IMR-90 (cell line): Measurements from ENCODE around the gene L1CAM. TPM values are rescaled to one million over a fixed set of nuclear protein-coding genes. Genes with fewer than 3 reads are reported as not detected.

Source experiments
- ATAC-seq: fragments of 200-7000 bp; cut with Tn5 transposase; 2 replicates; pipeline ENCODE4 v1.9.1; 2020; ENCODE audit warnings: low read depth, mild to moderate bottlenecking, moderate library complexity
- BruUV-seq: library from RNA; stranded (reverse); fragments of 400-500 nt; replicated peaks from 2 replicates; lab custom pipeline; 2021; lab: Mats Ljungman, UMichigan
- CTCF ChIA-PET: fragments of 300-600 bp; formaldehyde crosslinking; extraction: SDS; loops from one replicate; lab custom pipeline; 2021; ENCODE audit warnings: antibody characterized with exemption; lab: Yijun Ruan, JAX
- POLR2A ChIA-PET: fragments of 300-600 bp; sonication (Branson Sonifier 250); formaldehyde crosslinking; loops from one replicate; lab custom pipeline; 2022; ENCODE audit warnings: antibody characterized with exemption; ENCODE audit not compliant: unreplicated experiment; lab: Charles Lee
- DNase-seq: peaks from one replicate; pipeline ENCODE4 v3.0.0; 2013
- H2AFZ ChIP-seq: replicated peaks from 2 replicates; pipeline ENCODE3; 2013; ENCODE audit warnings: low read length, mild to moderate bottlenecking; ENCODE audit not compliant: poor library complexity
- H2AK5ac ChIP-seq: 2 replicates; pipeline ENCODE4 v1.6.1; 2013; ENCODE audit warnings: low read depth, low read length, inconsistent platforms
- H2AK9ac ChIP-seq: replicated peaks from 2 replicates; pipeline ENCODE3; 2013; ENCODE audit warnings: mild to moderate bottlenecking, low read depth, low read length, moderate library complexity; ENCODE audit not compliant: poor library complexity
- H2BK120ac ChIP-seq: 2 replicates; pipeline ENCODE4 v1.6.1; 2013; ENCODE audit warnings: low read depth, low read length, inconsistent platforms
- H2BK15ac ChIP-seq: 3 replicates; pipeline ENCODE4 v1.6.1; 2013; ENCODE audit warnings: low read depth, low read length, inconsistent platforms
- H2BK20ac ChIP-seq: 2 replicates; pipeline ENCODE4 v1.6.1; 2013; ENCODE audit warnings: low read depth, mild to moderate bottlenecking, inconsistent platforms, low read length, moderate library complexity
- H2BK5ac ChIP-seq: 2 replicates; pipeline ENCODE4 v1.6.1; 2013; ENCODE audit warnings: mild to moderate bottlenecking, low read depth, low read length, inconsistent platforms; ENCODE audit not compliant: poor library complexity, severe bottlenecking
- H3K14ac ChIP-seq: replicated peaks from 2 replicates; pipeline ENCODE4 v1.6.1; 2013; ENCODE audit warnings: low read depth, low read length, inconsistent platforms
- H3K18ac ChIP-seq: 2 replicates; pipeline ENCODE4 v1.6.1; 2013; ENCODE audit warnings: low read depth, low read length, control low read depth
- H3K23ac ChIP-seq: 2 replicates; pipeline ENCODE4 v1.6.1; 2013; ENCODE audit warnings: low read depth, low read length, inconsistent platforms
- H3K27ac ChIP-seq: 2 replicates; pipeline ENCODE4 v1.5.1; 2013; ENCODE audit warnings: mild to moderate bottlenecking, control low read depth, low read length; ENCODE audit not compliant: insufficient read depth
- H3K27me3 ChIP-seq: 2 replicates; pipeline ENCODE4 v1.6.1; 2013; ENCODE audit warnings: low read length; ENCODE audit not compliant: control insufficient read depth, insufficient read depth
- H3K36me3 ChIP-seq: 2 replicates; pipeline ENCODE4 v1.6.1; 2013; ENCODE audit warnings: low read length, mixed read lengths; ENCODE audit not compliant: control insufficient read depth, insufficient read depth
- H3K4ac ChIP-seq: 2 replicates; pipeline ENCODE4 v1.6.1; 2013; ENCODE audit warnings: low read depth, low read length, inconsistent platforms
- H3K4me1 ChIP-seq: 2 replicates; pipeline ENCODE4 v1.6.1; 2013; ENCODE audit warnings: low read length, mixed read lengths; ENCODE audit not compliant: control insufficient read depth, insufficient read depth
- H3K4me2 ChIP-seq: 2 replicates; pipeline ENCODE4 v1.6.1; 2013; ENCODE audit warnings: low read depth, mild to moderate bottlenecking, control low read depth, low read length, moderate library complexity
- H3K4me3 ChIP-seq: 2 replicates; pipeline ENCODE4 v1.5.1; 2013; ENCODE audit warnings: low read depth, mild to moderate bottlenecking, control low read depth, low read length, moderate library complexity; ENCODE audit not compliant: insufficient read depth
- H3K56ac ChIP-seq: 2 replicates; pipeline ENCODE4 v1.6.1; 2013; ENCODE audit warnings: low read length, inconsistent platforms; ENCODE audit not compliant: insufficient read depth; ENCODE audit errors: extremely low read depth
- H3K79me1 ChIP-seq, 2 experiments: 2 replicates each; pipeline ENCODE4 v1.6.1; 2013; ENCODE audit warnings: low read length in 2 of 2, inconsistent platforms in 1 of 2, low read depth in 1 of 2
- H3K9ac ChIP-seq: 2 replicates; pipeline ENCODE4 v1.6.1; 2013; ENCODE audit warnings: low read depth, low read length, control low read depth
- H3K9me1 ChIP-seq: 2 replicates; pipeline ENCODE4 v1.6.1; 2013; ENCODE audit warnings: low read length, inconsistent platforms; ENCODE audit not compliant: insufficient read depth
- H3K9me3 ChIP-seq: 2 replicates; pipeline ENCODE4 v1.6.1; 2013; ENCODE audit warnings: low read length; ENCODE audit not compliant: control insufficient read depth, insufficient read depth
- H4K20me1 ChIP-seq: 2 replicates; pipeline ENCODE4 v1.6.1; 2013; ENCODE audit warnings: low read length, inconsistent platforms; ENCODE audit not compliant: insufficient read depth
- H4K5ac ChIP-seq: 2 replicates; pipeline ENCODE4 v1.6.1; 2013; ENCODE audit warnings: mild to moderate bottlenecking, low read depth, low read length, control low read depth
- H4K8ac ChIP-seq, 2 experiments: 2 replicates each; pipeline ENCODE4 v1.6.1; 2013; ENCODE audit warnings: low read depth in 2 of 2, low read length in 2 of 2, control low read depth in 1 of 2, inconsistent platforms in 1 of 2
- H4K91ac ChIP-seq: 2 replicates; pipeline ENCODE4 v1.6.1; 2013; ENCODE audit warnings: low read depth, low read length, inconsistent platforms; ENCODE audit not compliant: insufficient read depth
- BHLHE40 ChIP-seq: fragments of 150-350 bp; IDR thresholded peaks from 2 replicates; pipeline ENCODE4 v1.6.1; 2016; ENCODE audit warnings: mild to moderate bottlenecking, low read depth, low read length
- FOS ChIP-seq: fragments of 150-350 bp; IDR thresholded peaks from 2 replicates; pipeline ENCODE4 v1.6.1; 2016; ENCODE audit warnings: low read depth, low read length
- MAFK ChIP-seq: IDR thresholded peaks from 2 replicates; pipeline ENCODE4 v1.6.1; 2012; ENCODE audit warnings: low read depth, low read length, improper control_type of control experiment
- NFE2L2 ChIP-seq: fragments of 150-350 bp; IDR thresholded peaks from 2 replicates; pipeline ENCODE4 v1.6.1; 2016; ENCODE audit warnings: low read depth, mild to moderate bottlenecking, low read length
- POLR2A ChIP-seq: IDR thresholded peaks from 2 replicates; pipeline ENCODE4 v1.6.1; 2012; ENCODE audit warnings: mild to moderate bottlenecking, low read depth, low read length
- WGBS, 2 experiments: methylation state at CpG; one replicate each; pipeline versions ENCODE4 v1.1.5 to v1.1.7; 2013; ENCODE audit warnings: missing lambda C conversion rate in 2 of 2; ENCODE audit not compliant: insufficient read length in 1 of 2; ENCODE audit errors: extremely low coverage in 2 of 2; 5-methylcytosine and 5-hydroxymethylcytosine counted together
- dilution Hi-C: fragments of 300-500 bp; cut with HindIII; formaldehyde crosslinking; loops from one replicate; pipeline ENCODE4 v1.14.3; 2018; ENCODE audit warnings: low sequenced_read_pairs; ENCODE audit not compliant: unreplicated experiment
- in situ Hi-C: fragments of 300-500 bp; cut with MboI; formaldehyde crosslinking; loops from 3 replicates; pipeline ENCODE4 v1.14.3; 2019; ENCODE audit warnings: low sequenced_read_pairs, inconsistent platforms, mixed read lengths
- intact Hi-C: fragments of 100-400 bp; cut with micrococcal nuclease; formaldehyde crosslinking; loops from 2 replicates; pipeline ENCODE4 v1.10.0; 2022
- polyA plus RNA-seq, 3 experiments: library from polyadenylated mRNA; depleted of rRNA; stranded (reverse); fragments of >200 nt; gene quantifications; 2 replicates each; pipeline ENCODE4 v1.2.3, GENCODE V29; 2012; ENCODE audit warnings: low replicate concordance in 1 of 3
- total RNA-seq: library from RNA; depleted of rRNA; stranded (reverse); fragments of >200 nt; gene quantifications from 2 replicates; pipeline ENCODE4 v1.2.3, GENCODE V29; 2012
- TF ChIP-seq, protein P1 (sequence below): fragments of 150-350 bp; IDR thresholded peaks from 2 replicates; pipeline ENCODE4 v1.6.1; 2016; ENCODE audit warnings: low read depth, mild to moderate bottlenecking, low read length, moderate library complexity, borderline replicate concordance

The L1CAM gene
- total and polyA plus RNA-seq, 2 of the 4 experiments (the other 2 are of a cell fraction) = 0.36 to 1.9 TPM

DNA sequence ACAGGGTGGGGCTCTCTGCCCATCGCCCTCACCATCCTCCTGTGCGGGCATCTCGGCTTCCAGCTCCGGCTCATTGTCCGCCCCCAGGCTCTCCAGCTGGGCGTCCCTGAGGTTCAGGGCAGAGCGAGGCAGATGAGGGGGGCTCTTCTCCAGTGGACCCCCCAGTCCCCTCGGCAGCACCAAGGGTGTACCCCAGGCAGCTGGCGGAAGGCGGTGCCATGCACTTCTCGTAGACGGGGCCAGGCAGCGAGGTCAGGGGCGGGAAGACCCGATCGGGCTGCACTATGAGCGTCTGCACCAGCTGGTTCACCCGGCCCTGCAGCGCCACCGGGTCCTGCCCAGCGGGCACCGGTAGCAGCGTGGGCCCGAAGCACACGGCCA is 24.0 kb upstream of the L1CAM start:
- no peak overlapping the region for H3K9ac ChIP-seq
- peaks cover 13% of the 10 kb centered on the region for H3K27me3 ChIP-seq
- H2AFZ ChIP-seq = no peak overlapping the region
- CTCF ChIA-PET = no interaction called here
- no peak overlapping the region for H2AK5ac ChIP-seq
- no TSS peak for BruUV-seq
- H2AK9ac ChIP-seq = no peak overlapping the region
- no peak overlapping the region for H2BK5ac ChIP-seq
- H3K27ac ChIP-seq = no peak overlapping the region
- H2BK20ac ChIP-seq = no peak overlapping the region
- H3K79me1 ChIP-seq = no peaks in the 10 kb centered on the region
- H3K4me1 ChIP-seq = no peaks in the 10 kb centered on the region
- no peak overlapping the region for H3K18ac ChIP-seq
- H4K5ac ChIP-seq = no peak overlapping the region
- H3K56ac ChIP-seq = no peak overlapping the region
- POLR2A ChIA-PET = no interaction called here
- H3K4ac ChIP-seq = no peak overlapping the region
- DNase-seq (no peak), ATAC-seq (no peak)
- 85% methylated on average over 15 of the region's 25 CpGs; no CpG with 5 or more reads in 1 of the 2 experiments for WGBS, 2 experiments
- no peak overlapping the region for H3K4me2 ChIP-seq
- no peak overlapping the region for H3K4me3 ChIP-seq
- no peak overlapping the region for H2BK15ac ChIP-seq
- no peaks in the 10 kb centered on the region for H4K20me1 ChIP-seq
- no peak overlapping the region for H4K8ac ChIP-seq
- TF ChIP-seq MAFK (no peak), FOS (no peak), NFE2L2 (no peak), POLR2A (no peak), BHLHE40 (no peak)
- TF ChIP-seq, protein P1, sequence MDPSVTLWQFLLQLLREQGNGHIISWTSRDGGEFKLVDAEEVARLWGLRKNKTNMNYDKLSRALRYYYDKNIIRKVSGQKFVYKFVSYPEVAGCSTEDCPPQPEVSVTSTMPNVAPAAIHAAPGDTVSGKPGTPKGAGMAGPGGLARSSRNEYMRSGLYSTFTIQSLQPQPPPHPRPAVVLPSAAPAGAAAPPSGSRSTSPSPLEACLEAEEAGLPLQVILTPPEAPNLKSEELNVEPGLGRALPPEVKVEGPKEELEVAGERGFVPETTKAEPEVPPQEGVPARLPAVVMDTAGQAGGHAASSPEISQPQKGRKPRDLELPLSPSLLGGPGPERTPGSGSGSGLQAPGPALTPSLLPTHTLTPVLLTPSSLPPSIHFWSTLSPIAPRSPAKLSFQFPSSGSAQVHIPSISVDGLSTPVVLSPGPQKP = no peak
- intact Hi-C loops = no loop called here
- H3K9me1 ChIP-seq = no peaks in the 10 kb centered on the region
- no peak overlapping the region for H3K14ac ChIP-seq
- no peaks in the 10 kb centered on the region for H3K36me3 ChIP-seq
- no peak overlapping the region for H3K23ac ChIP-seq
- no peak overlapping the region for H4K91ac ChIP-seq
- dilution Hi-C loops = no loop called here
- no peaks in the 10 kb centered on the region; the same call in 1 of the 2 replicates for H3K9me3 ChIP-seq
- no peak overlapping the region for H2BK120ac ChIP-seq
- in situ Hi-C loops = loop anchor here (25.0 kb wide), 1 partner anchor 948 kb away; no protein-coding TSS in a partner anchor
